UCSD-AML1 (cell line): ENCODE measurements around the gene ERLIN1.
"Not testable (repeated sequence)": the region's sequence is repeated elsewhere in the genome, so short reads cannot be mapped to it uniquely, and the experiment has no call there.

Source experiments
- DNase-seq: peaks from one replicate; lab custom pipeline; 2025; ENCODE audit not compliant: unreplicated experiment; lab: John Stamatoyannopoulos, UW

Gene ERLIN1

GRCh38 chr10:100135486-100135885 lies 50.3 kb downstream of the ERLIN1 start:
- no peak for DNase-seq

- DNase-seq = no peak
Observed at GRCh38 chr10:100133801-100134200, 52.0 kb downstream of the ERLIN1 start.

GRCh38 chr10:100132427-100132826 lies 53.4 kb downstream of the ERLIN1 start:
- no peak for DNase-seq

GRCh38 chr10:100131571-100131970 lies 54.3 kb downstream of the ERLIN1 start:
- DNase-seq = no peak

GRCh38 chr10:100130831-100131230 lies 55.0 kb downstream of the ERLIN1 start:
- no peak for DNase-seq

- DNase-seq = peak; percentile 65
Observed at GRCh38 chr10:100129424-100129823, 56.4 kb downstream of the ERLIN1 start.

- DNase-seq = no peak
Observed at GRCh38 chr10:100128951-100129350, 56.9 kb downstream of the ERLIN1 start.

GRCh38 chr10:100125335-100125734 lies 60.5 kb downstream of the ERLIN1 start:
- not testable (repeated sequence) for DNase-seq

- no peak for DNase-seq
Observed at GRCh38 chr10:100124097-100124496, 61.7 kb downstream of the ERLIN1 start.

- DNase-seq = no peak
Observed at GRCh38 chr10:100122780-100123179, 63.0 kb downstream of the ERLIN1 start.

- DNase-seq = no peak
Observed at GRCh38 chr10:100120550-100120949, 65.3 kb downstream of the ERLIN1 start.

GRCh38 chr10:100119726-100120125 lies 66.1 kb downstream of the ERLIN1 start:
- no peak for DNase-seq

GRCh38 chr10:100114976-100115770 lies 70.7 kb downstream of the ERLIN1 start:
- no peak for DNase-seq

GRCh38 chr10:100114460-100114859 lies 71.4 kb downstream of the ERLIN1 start:
- no peak for DNase-seq

- DNase-seq = no peak
Observed at GRCh38 chr10:100109670-100110069, 76.2 kb downstream of the ERLIN1 start.

- DNase-seq = no peak
Observed at GRCh38 chr10:100106865-100107264, 79.0 kb downstream of the ERLIN1 start.

- DNase-seq = no peak
Observed at GRCh38 chr10:100104300-100104699, 81.5 kb downstream of the ERLIN1 start.

- no peak for DNase-seq
Observed at GRCh38 chr10:100103581-100103980, 82.2 kb downstream of the ERLIN1 start.

- DNase-seq = no peak
Observed at GRCh38 chr10:100101192-100102076, 84.4 kb downstream of the ERLIN1 start.

GRCh38 chr10:100100651-100101184 lies 85.1 kb downstream of the ERLIN1 start:
- DNase-seq = peak; percentile 30
